A549 (cell line): Measurements from ENCODE around the gene PARD3B. TPM values are rescaled to one million over a fixed set of nuclear protein-coding genes. Genes with fewer than 3 reads are reported as not detected.

Source experiments
- ATAC-seq, 2 experiments: fragments of 200-7000 bp in 1 of 2; fragments of >200 bp in 1 of 2; cut with Nextera tagmentation in 1 of 2; cut with Tn5 transposase in 1 of 2; 3 replicates each; pipeline versions ENCODE4 v1.8.0 to v1.9.1; 2018 to 2020; ENCODE audit warnings: mild to moderate bottlenecking in 1 of 2, moderate library complexity in 1 of 2
- CTCF ChIA-PET: fragments of 300-600 bp; sonication (Branson Sonifier 250); formaldehyde crosslinking; extraction: SDS; loops from one replicate; lab custom pipeline; 2021; ENCODE audit warnings: antibody characterized with exemption, inconsistent platforms; lab: Yijun Ruan, JAX
- POLR2A ChIA-PET: fragments of 350-600 bp; formaldehyde crosslinking; extraction: SDS; loops from one replicate; lab custom pipeline; 2021; ENCODE audit warnings: antibody characterized with exemption, inconsistent platforms; lab: Yijun Ruan, JAX
- DNase-seq, 2 experiments: peaks; one replicate each; pipeline versions ENCODE4 v3.0.0 to v3.0.0-alpha.2; 2011 to 2016; ENCODE audit warnings: low read depth in 1 of 2, low spot score in 1 of 2
- FAIRE-seq: peaks from 2 replicates; lab custom pipeline; 2011; peaks lifted over from hg19 to GRCh38; lab: Jason Lieb, UNC
- H3K27ac ChIP-seq, 2 experiments: fragments of >200 bp; sonication (Bioruptor Twin); formaldehyde crosslinking; 3 replicates each; pipeline ENCODE4 v1.5.1; 2016 to 2017
- H3K4me1 ChIP-seq: fragments of >200 bp; sonication (Bioruptor Twin); formaldehyde crosslinking; 3 replicates; pipeline ENCODE4 v1.6.1; 2016
- H3K4me2 ChIP-seq: fragments of >200 bp; sonication (Bioruptor Twin); formaldehyde crosslinking; 3 replicates; pipeline ENCODE4 v1.6.1; 2016
- H3K4me3 ChIP-seq: fragments of >200 bp; sonication (Bioruptor Twin); formaldehyde crosslinking; 3 replicates; pipeline ENCODE4 v1.5.1; 2016
- H3K9me3 ChIP-seq: fragments of >200 bp; sonication (Bioruptor Twin); formaldehyde crosslinking; 3 replicates; pipeline ENCODE4 v1.6.1; 2016
- CHD2 ChIP-seq: fragments of 150-350 bp; IDR thresholded peaks from 2 replicates; pipeline ENCODE4 v1.6.1; 2014; ENCODE audit warnings: low read length; ENCODE audit not compliant: partially characterized antibody
- CHD4 ChIP-seq: fragments of 200-600 bp; sonication (generic); IDR thresholded peaks from 2 replicates; pipeline ENCODE4 v1.6.1; 2016; ENCODE audit warnings: antibody characterized with exemption, mild to moderate bottlenecking, borderline replicate concordance
- EP300 ChIP-seq, 2 experiments: fragments of >200 bp; sonication (Bioruptor Twin); formaldehyde crosslinking; IDR thresholded peaks; 2 replicates in 1 of 2; 3 replicates in 1 of 2; pipeline ENCODE4 v1.6.1; 2016 to 2017
- ESRRA ChIP-seq: fragments of 150-350 bp; IDR thresholded peaks from 2 replicates; pipeline ENCODE4 v1.6.1; 2014; ENCODE audit warnings: mild to moderate bottlenecking, low read length, borderline replicate concordance
- GATA3 ChIP-seq: IDR thresholded peaks from 2 replicates; pipeline ENCODE4 v1.6.1; 2012; ENCODE audit warnings: borderline replicate concordance
- HOXB13 ChIP-seq: fragments of 250-450 bp; sonication (Bioruptor Pico); IDR thresholded peaks from 2 replicates; pipeline ENCODE4 v1.5.0; 2020; ENCODE audit warnings: low read depth, mild to moderate bottlenecking, moderate library complexity
- HOXB5 ChIP-seq: fragments of 250-450 bp; sonication (Bioruptor Pico); IDR thresholded peaks from 2 replicates; pipeline ENCODE4 v1.5.0; 2020; ENCODE audit warnings: mild to moderate bottlenecking, moderate library complexity
- JUNB ChIP-seq: fragments of >200 bp; sonication (Bioruptor Twin); formaldehyde crosslinking; IDR thresholded peaks from 2 replicates; pipeline ENCODE4 v1.6.1; 2016
- KDM1A ChIP-seq: fragments of 200-600 bp; sonication (generic); IDR thresholded peaks from 2 replicates; pipeline ENCODE4 v1.6.1; 2016; ENCODE audit warnings: low read depth, mild to moderate bottlenecking
- KDM5A ChIP-seq: fragments of 200-600 bp; sonication (generic); IDR thresholded peaks from 2 replicates; pipeline ENCODE4 v1.6.1; 2016; ENCODE audit warnings: antibody characterized with exemption, mild to moderate bottlenecking
- MAFK ChIP-seq: fragments of 450-650 bp; IDR thresholded peaks from 2 replicates; pipeline ENCODE4 v1.6.1; 2014; ENCODE audit not compliant: partially characterized antibody
- MAZ ChIP-seq: fragments of 150-350 bp; IDR thresholded peaks from 2 replicates; pipeline ENCODE4 v1.6.1; 2014; ENCODE audit warnings: antibody characterized with exemption, low read depth, low read length, borderline replicate concordance
- MYC ChIP-seq: IDR thresholded peaks from 2 replicates; pipeline ENCODE4 v1.6.1; 2012; ENCODE audit warnings: mild to moderate bottlenecking, inconsistent platforms, low read length, improper control_type of control experiment, borderline replicate concordance
- NFE2L2 ChIP-seq: fragments of 150-350 bp; conservative IDR thresholded peaks from 2 replicates; pipeline ENCODE4 v1.6.1; 2014; ENCODE audit warnings: low read length
- NPAS2 ChIP-seq: fragments of 250-450 bp; sonication (Bioruptor Pico); IDR thresholded peaks from 2 replicates; pipeline ENCODE4 v1.8.0; 2022; ENCODE audit warnings: mild to moderate bottlenecking, moderate library complexity, borderline replicate concordance
- PHF8 ChIP-seq: fragments of 200-600 bp; sonication (generic); IDR thresholded peaks from 2 replicates; pipeline ENCODE4 v1.6.1; 2016; ENCODE audit warnings: low read depth, mild to moderate bottlenecking, antibody characterized with exemption, moderate library complexity, borderline replicate concordance
- RAD21 ChIP-seq, 2 experiments: fragments of >200 bp in 1 of 2; sonication (Bioruptor Twin) in 1 of 2; formaldehyde crosslinking in 1 of 2; IDR thresholded peaks in 1 of 2; conservative IDR thresholded peaks in 1 of 2; 2 replicates in 1 of 2; 3 replicates in 1 of 2; pipeline ENCODE4 v1.6.1; 2012 to 2018; ENCODE audit warnings: inconsistent platforms in 1 of 2
- RARB ChIP-seq: fragments of 250-450 bp; sonication (Bioruptor Pico); IDR thresholded peaks from 2 replicates; pipeline ENCODE4 v1.8.0; 2021; ENCODE audit warnings: mild to moderate bottlenecking, moderate library complexity
- SMC3 ChIP-seq: fragments of >200 bp; sonication (Bioruptor Twin); formaldehyde crosslinking; IDR thresholded peaks from 3 replicates; pipeline ENCODE4 v1.6.1; 2018; ENCODE audit warnings: inconsistent platforms
- TP53 ChIP-seq: fragments of 250-450 bp; sonication (Bioruptor Pico); IDR thresholded peaks from 2 replicates; pipeline ENCODE4 v1.5.0; 2021; ENCODE audit warnings: mild to moderate bottlenecking, moderate library complexity
- ZC3H11A ChIP-seq: fragments of 450-650 bp; IDR thresholded peaks from 2 replicates; pipeline ENCODE4 v1.6.1; 2014; ENCODE audit warnings: antibody characterized with exemption, mild to moderate bottlenecking
- ZFP36 ChIP-seq: fragments of 450-650 bp; IDR thresholded peaks from 2 replicates; pipeline ENCODE4 v1.6.1; 2014; ENCODE audit warnings: borderline replicate concordance; ENCODE audit not compliant: partially characterized antibody
- WGBS: methylation state at CpG from one replicate; pipeline ENCODE4 v1.1.6; 2017; ENCODE audit errors: missing lambda C conversion rate; 5-methylcytosine and 5-hydroxymethylcytosine counted together
- polyA plus RNA-seq, 4 experiments: library from polyadenylated mRNA; depleted of rRNA in 3 of 4; stranded (reverse); fragments of >200 nt; fragmentation: RNase III in 1 of 4; extraction: RNeasy Plus Mini Kit Qiagen cat#74134 plus additional on column Dnase treatment in 1 of 4; gene quantifications; 2 replicates in 3 of 4; 3 replicates in 1 of 4; pipeline ENCODE4 v1.2.3, GENCODE V29; 2011 to 2017
- TF ChIP-seq, protein P1 (sequence below): fragments of 250-450 bp; sonication (Bioruptor Pico); IDR thresholded peaks from 2 replicates; pipeline ENCODE4 v1.5.0; 2021; ENCODE audit warnings: mild to moderate bottlenecking, moderate library complexity, borderline replicate concordance
- TF ChIP-seq, protein P2 (sequence below): IDR thresholded peaks from 2 replicates; pipeline ENCODE4 v1.6.1; 2012; ENCODE audit warnings: low read depth, borderline replicate concordance
- TF ChIP-seq, protein P3 (sequence below): IDR thresholded peaks from 2 replicates; pipeline ENCODE4 v1.6.1; 2012
- TF ChIP-seq, protein P4 (sequence below): fragments of >200 bp; sonication (Bioruptor Twin); formaldehyde crosslinking; IDR thresholded peaks from 3 replicates; pipeline ENCODE4 v1.5.1; 2016
- TF ChIP-seq, protein P5 (sequence below): fragments of 200-600 bp; sonication (generic); IDR thresholded peaks from 2 replicates; pipeline ENCODE4 v1.6.1; 2016; ENCODE audit warnings: antibody characterized with exemption, mild to moderate bottlenecking, moderate library complexity

The PARD3B gene
- polyA plus RNA-seq, 2 of the 4 experiments (the other 2 are of a cell fraction): 1.2 to 2.4 TPM

DNA sequence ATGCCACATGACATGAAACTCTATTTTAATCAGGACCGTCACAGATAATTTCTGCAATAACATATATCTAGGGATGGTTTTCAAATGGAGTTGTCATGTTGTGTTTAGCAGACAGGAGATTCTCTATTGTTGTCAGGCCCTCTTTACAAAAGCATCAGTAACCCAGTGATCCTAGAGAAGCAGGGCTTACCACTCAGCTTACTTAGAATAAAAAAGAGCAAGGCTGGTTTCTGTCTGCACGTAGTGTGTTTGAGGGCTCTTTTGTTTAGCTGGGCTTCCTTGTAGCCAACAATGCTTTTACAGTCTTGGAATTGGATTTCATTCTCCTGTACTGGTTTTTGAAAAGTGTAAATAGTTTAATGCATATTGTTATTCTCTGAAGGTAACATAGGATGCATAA is 926.5 kb downstream of the PARD3B start:
- DNase-seq (no peak), FAIRE-seq (no peak), ATAC-seq (no peak)
- Histone ChIP-seq H3K4me2 (no peak overlapping the region), H3K27ac (no peak overlapping the region), H3K9me3 (no peaks in the 10 kb centered on the region), H3K4me3 (no peak overlapping the region), H3K4me1 (no peaks in the 10 kb centered on the region)
- WGBS: 80% methylated on average over 2 of the region's 2 CpGs
- TF ChIP-seq KDM5A (no peak), ZFP36 (no peak), HOXB5 (CRISPR knock-in tag) (no peak), RARB (no peak), SMC3 (no peak), MYC (no peak), MAZ (no peak), EP300 (IDR thresholded peaks at IDR 0.05) (no peak), RAD21 (conservative IDR thresholded peaks at IDR 0.05 in 1 of 2, IDR thresholded peaks at IDR 0.05 in 1 of 2) (no peak), ZC3H11A (no peak), CHD4 (no peak), ESRRA (no peak), JUNB (no peak)
- TF ChIP-seq, protein P1, sequence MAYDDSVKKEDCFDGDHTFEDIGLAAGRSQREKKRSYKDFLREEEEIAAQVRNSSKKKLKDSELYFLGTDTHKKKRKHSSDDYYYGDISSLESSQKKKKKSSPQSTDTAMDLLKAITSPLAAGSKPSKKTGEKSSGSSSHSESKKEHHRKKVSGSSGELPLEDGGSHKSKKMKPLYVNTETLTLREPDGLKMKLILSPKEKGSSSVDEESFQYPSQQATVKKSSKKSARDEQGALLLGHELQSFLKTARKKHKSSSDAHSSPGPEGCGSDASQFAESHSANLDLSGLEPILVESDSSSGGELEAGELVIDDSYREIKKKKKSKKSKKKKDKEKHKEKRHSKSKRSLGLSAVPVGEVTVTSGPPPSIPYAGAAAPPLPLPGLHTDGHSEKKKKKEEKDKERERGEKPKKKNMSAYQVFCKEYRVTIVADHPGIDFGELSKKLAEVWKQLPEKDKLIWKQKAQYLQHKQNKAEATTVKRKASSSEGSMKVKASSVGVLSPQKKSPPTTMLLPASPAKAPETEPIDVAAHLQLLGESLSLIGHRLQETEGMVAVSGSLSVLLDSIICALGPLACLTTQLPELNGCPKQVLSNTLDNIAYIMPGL: no peak
- TF ChIP-seq, protein P2, sequence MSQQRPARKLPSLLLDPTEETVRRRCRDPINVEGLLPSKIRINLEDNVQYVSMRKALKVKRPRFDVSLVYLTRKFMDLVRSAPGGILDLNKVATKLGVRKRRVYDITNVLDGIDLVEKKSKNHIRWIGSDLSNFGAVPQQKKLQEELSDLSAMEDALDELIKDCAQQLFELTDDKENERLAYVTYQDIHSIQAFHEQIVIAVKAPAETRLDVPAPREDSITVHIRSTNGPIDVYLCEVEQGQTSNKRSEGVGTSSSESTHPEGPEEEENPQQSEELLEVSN: no peak
- TF ChIP-seq, protein P3, sequence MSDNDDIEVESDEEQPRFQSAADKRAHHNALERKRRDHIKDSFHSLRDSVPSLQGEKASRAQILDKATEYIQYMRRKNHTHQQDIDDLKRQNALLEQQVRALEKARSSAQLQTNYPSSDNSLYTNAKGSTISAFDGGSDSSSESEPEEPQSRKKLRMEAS: no peak
- TF ChIP-seq, protein P4, sequence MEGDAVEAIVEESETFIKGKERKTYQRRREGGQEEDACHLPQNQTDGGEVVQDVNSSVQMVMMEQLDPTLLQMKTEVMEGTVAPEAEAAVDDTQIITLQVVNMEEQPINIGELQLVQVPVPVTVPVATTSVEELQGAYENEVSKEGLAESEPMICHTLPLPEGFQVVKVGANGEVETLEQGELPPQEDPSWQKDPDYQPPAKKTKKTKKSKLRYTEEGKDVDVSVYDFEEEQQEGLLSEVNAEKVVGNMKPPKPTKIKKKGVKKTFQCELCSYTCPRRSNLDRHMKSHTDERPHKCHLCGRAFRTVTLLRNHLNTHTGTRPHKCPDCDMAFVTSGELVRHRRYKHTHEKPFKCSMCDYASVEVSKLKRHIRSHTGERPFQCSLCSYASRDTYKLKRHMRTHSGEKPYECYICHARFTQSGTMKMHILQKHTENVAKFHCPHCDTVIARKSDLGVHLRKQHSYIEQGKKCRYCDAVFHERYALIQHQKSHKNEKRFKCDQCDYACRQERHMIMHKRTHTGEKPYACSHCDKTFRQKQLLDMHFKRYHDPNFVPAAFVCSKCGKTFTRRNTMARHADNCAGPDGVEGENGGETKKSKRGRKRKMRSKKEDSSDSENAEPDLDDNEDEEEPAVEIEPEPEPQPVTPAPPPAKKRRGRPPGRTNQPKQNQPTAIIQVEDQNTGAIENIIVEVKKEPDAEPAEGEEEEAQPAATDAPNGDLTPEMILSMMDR: no peak
- CTCF ChIA-PET: no interaction called here
- POLR2A ChIA-PET: no interaction called here

DNA sequence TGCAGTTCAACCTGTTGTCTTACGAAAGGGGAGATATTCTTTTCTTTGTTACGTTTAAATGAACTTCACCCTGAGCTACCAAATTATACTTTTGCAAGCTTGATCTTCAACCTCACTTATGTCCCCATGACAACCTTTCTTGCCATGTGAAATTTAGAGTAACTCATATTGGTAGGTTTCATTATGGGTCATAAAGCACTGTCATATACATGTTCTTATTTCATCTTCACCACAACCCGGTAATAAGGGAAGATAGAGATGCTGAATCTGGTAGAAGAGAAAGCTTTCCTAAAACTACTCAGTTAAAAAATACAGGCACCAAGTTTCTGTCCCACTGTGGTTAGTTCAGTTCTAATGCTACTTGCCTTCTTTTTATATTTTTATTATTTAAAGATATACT is 928.5 kb downstream of the PARD3B start:
- TF ChIP-seq CHD4 (no peak), KDM1A (no peak), NPAS2 (CRISPR knock-in tag) (no peak), ESRRA (no peak), ZFP36 (no peak), MAFK (no peak), HOXB13 (no peak), CHD2 (no peak), SMC3 (no peak), GATA3 (no peak), MYC (no peak), PHF8 (no peak), MAZ (no peak), NFE2L2 (no peak), TP53 (CRISPR knock-in tag) (no peak), RARB (no peak)
- TF ChIP-seq, protein P4: no peak
- TF ChIP-seq, protein P5, sequence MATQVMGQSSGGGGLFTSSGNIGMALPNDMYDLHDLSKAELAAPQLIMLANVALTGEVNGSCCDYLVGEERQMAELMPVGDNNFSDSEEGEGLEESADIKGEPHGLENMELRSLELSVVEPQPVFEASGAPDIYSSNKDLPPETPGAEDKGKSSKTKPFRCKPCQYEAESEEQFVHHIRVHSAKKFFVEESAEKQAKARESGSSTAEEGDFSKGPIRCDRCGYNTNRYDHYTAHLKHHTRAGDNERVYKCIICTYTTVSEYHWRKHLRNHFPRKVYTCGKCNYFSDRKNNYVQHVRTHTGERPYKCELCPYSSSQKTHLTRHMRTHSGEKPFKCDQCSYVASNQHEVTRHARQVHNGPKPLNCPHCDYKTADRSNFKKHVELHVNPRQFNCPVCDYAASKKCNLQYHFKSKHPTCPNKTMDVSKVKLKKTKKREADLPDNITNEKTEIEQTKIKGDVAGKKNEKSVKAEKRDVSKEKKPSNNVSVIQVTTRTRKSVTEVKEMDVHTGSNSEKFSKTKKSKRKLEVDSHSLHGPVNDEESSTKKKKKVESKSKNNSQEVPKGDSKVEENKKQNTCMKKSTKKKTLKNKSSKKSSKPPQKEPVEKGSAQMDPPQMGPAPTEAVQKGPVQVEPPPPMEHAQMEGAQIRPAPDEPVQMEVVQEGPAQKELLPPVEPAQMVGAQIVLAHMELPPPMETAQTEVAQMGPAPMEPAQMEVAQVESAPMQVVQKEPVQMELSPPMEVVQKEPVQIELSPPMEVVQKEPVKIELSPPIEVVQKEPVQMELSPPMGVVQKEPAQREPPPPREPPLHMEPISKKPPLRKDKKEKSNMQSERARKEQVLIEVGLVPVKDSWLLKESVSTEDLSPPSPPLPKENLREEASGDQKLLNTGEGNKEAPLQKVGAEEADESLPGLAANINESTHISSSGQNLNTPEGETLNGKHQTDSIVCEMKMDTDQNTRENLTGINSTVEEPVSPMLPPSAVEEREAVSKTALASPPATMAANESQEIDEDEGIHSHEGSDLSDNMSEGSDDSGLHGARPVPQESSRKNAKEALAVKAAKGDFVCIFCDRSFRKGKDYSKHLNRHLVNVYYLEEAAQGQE: no peak
- TF ChIP-seq, all 56 proteins: peak for 0
- POLR2A ChIA-PET: no interaction called here
- no peak for DNase-seq
- H3K4me1 ChIP-seq: no peaks in the 10 kb centered on the region
- H3K4me3 ChIP-seq: no peak overlapping the region
- ATAC-seq: no peak
- FAIRE-seq: no peak
- CTCF ChIA-PET: no interaction called here
- H3K4me2 ChIP-seq: no peak overlapping the region
- H3K9me3 ChIP-seq: no peaks in the 10 kb centered on the region
- H3K27ac ChIP-seq: no peak overlapping the region
- 45% methylated on average over 3 of the region's 3 CpGs for WGBS
